MCF 10A (cell line): ENCODE results near the gene FOXF1. TPM values are rescaled to one million over a fixed set of nuclear protein-coding genes. Genes with fewer than 3 reads are reported as not detected.

Source experiments
- BruUV-seq: library from RNA; stranded (reverse); fragments of 400-500 nt; replicated peaks from 2 replicates; lab custom pipeline; 2021; lab: Mats Ljungman, UMichigan
- CTCF ChIA-PET: fragments of 300-600 bp; sonication (Branson Sonifier 250); formaldehyde crosslinking; extraction: SDS; loops from one replicate; lab custom pipeline; 2021; ENCODE audit warnings: antibody characterized with exemption, inconsistent platforms; lab: Yijun Ruan, JAX
- POLR2A ChIA-PET: fragments of 300-600, 350-650 bp; sonication (Branson Sonifier 250); formaldehyde crosslinking; extraction: SDS; loops from one replicate; lab custom pipeline; 2020; ENCODE audit warnings: antibody characterized with exemption, inconsistent platforms; lab: Yijun Ruan, JAX
- DNase-seq: peaks from one replicate; pipeline ENCODE4 v3.0.0-alpha.2; 2018; ENCODE audit not compliant: unreplicated experiment
- H3K27ac Mint-ChIP-seq: one replicate; pipeline ENCODE4 v1.8.0; 2022; ENCODE audit warnings: mild to moderate bottlenecking, low read depth, mixed read lengths; ENCODE audit not compliant: unreplicated experiment
- H3K27me3 Mint-ChIP-seq: one replicate; pipeline ENCODE4 v1.8.0; 2022; ENCODE audit warnings: mixed read lengths; ENCODE audit not compliant: insufficient read depth, unreplicated experiment
- H3K36me3 Mint-ChIP-seq: one replicate; pipeline ENCODE4 v1.8.0; 2022; ENCODE audit warnings: mild to moderate bottlenecking, moderate library complexity, mixed read lengths; ENCODE audit not compliant: insufficient read depth, unreplicated experiment
- H3K4me1 Mint-ChIP-seq: one replicate; pipeline ENCODE4 v1.8.0; 2022; ENCODE audit warnings: mixed read lengths; ENCODE audit not compliant: insufficient read depth, unreplicated experiment
- H3K4me3 Mint-ChIP-seq: one replicate; pipeline ENCODE4 v1.8.0; 2022; ENCODE audit warnings: mild to moderate bottlenecking, moderate library complexity, mixed read lengths; ENCODE audit not compliant: unreplicated experiment
- H3K9me3 Mint-ChIP-seq: one replicate; pipeline ENCODE4 v1.8.0; 2022; ENCODE audit warnings: mixed read lengths; ENCODE audit not compliant: unreplicated experiment
- intact Hi-C: fragments of 100-400 bp; cut with micrococcal nuclease; formaldehyde crosslinking; loops from 2 replicates; pipeline ENCODE4 v1.14.1; 2022
- total RNA-seq: library from RNA; stranded (reverse); gene quantifications from 2 replicates; pipeline ENCODE4 v1.2.3, GENCODE V29; 2022
- TF ChIP-seq, protein P1 (sequence below): fragments of 200-600 bp; IDR thresholded peaks from one replicate; pipeline ENCODE4 v1.8.0; 2022; ENCODE audit warnings: antibody characterized with exemption, mild to moderate bottlenecking; ENCODE audit not compliant: unreplicated experiment

FOXF1 gene
- total RNA-seq, 1 experiment from 2014 or later, result not detected

DNA sequence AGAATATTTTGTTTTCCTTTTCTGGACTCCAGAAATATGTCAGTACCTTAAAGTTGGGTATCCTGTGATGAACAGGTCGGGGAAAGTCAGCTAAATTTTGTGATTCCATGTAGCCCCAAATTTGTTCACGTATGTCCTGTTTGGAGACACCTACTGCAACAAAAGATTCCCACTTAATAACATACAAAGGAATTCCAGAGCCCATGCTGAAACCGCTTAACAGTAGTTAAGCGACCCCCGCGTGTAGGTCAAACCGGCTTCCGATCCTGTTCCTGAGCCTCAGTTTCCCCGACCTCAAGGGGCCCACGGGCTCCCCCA is 44.2 kb downstream of the FOXF1 start:
- Mint-ChIP-seq H3K4me3 (peak overlapping the region; percentile 95), H3K27ac (peak overlapping the region; percentile 99), H3K36me3 (peaks cover 12% of the 10 kb centered on the region), H3K9me3 (no peaks in the 10 kb centered on the region), H3K4me1 (no peaks in the 10 kb centered on the region), H3K27me3 (no peaks in the 10 kb centered on the region)
- BruUV-seq, result no TSS peak
- intact Hi-C loops, result no loop called here
- no peak for DNase-seq
- CTCF ChIA-PET, result interaction anchor here (0.8 kb wide), 1 partner anchor 508 kb away, joined by 4 read pairs; no protein-coding TSS in a partner anchor
- POLR2A ChIA-PET, result interaction anchor here (0.7 to 1.8 kb wide), 4 partner anchors 12 to 821 kb away, joined by 3 to 8 read pairs (median 4); no protein-coding TSS in a partner anchor
- TF ChIP-seq, protein P1, sequence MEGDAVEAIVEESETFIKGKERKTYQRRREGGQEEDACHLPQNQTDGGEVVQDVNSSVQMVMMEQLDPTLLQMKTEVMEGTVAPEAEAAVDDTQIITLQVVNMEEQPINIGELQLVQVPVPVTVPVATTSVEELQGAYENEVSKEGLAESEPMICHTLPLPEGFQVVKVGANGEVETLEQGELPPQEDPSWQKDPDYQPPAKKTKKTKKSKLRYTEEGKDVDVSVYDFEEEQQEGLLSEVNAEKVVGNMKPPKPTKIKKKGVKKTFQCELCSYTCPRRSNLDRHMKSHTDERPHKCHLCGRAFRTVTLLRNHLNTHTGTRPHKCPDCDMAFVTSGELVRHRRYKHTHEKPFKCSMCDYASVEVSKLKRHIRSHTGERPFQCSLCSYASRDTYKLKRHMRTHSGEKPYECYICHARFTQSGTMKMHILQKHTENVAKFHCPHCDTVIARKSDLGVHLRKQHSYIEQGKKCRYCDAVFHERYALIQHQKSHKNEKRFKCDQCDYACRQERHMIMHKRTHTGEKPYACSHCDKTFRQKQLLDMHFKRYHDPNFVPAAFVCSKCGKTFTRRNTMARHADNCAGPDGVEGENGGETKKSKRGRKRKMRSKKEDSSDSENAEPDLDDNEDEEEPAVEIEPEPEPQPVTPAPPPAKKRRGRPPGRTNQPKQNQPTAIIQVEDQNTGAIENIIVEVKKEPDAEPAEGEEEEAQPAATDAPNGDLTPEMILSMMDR, result no peak

DNA sequence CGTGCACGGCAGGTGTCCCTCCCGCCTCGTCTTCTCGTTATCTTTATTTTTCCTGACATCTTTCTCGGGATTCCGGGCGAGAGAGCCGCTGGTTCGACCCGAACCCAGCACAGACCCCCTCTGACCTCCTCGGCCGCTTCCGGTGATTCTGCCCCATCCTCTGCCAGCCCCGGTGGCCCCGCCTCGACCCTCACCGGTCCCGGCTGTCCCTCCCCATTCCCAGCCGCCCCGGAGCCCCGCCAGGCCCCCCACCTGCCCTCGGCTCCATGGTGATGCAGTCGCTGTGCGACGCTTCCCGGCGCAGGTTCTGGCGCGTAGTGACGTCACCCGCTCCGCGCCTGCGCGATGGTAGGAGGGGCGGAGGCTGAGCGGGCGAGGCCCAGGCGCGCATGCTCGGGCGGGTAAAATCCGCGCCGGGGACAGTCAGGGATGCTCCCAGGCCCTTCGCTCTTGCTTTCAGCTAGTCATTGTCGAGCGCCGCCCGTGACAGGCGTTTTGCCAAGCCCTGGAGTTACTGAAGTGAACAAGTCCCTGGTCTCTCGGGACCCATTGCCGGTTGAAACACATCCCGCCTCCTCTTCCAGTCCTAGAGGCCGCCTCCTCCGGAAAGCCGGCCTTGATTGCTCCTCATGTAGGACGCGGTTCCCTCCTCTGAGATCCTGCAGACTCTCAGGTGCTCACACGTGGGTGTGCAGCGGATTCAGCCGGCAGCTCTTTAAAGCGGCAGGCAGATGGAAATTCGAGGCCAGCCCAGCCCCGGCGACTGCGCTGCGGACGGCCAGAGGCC is 44.8 kb downstream of the FOXF1 start, which contains the start of gene MTHFSD:
Gene MTHFSD (minus strand): TSS at position 319 of the 787 bp plus-strand sequence. CDS start 51 bp downstream, at position 268.
- POLR2A ChIA-PET, result interaction anchor here (1.6 to 1.8 kb wide), 3 partner anchors 14 to 821 kb away, joined by 4 to 8 read pairs (median 4); no protein-coding TSS in a partner anchor
- intact Hi-C loops, result no loop called here
- Mint-ChIP-seq H3K9me3 (no peaks in the 10 kb centered on the region), H3K27me3 (no peaks in the 10 kb centered on the region), H3K4me3 (peak within 1 kb of the TSS; percentile 95), H3K27ac (peak within 1 kb of the TSS; percentile 99), H3K4me1 (no peaks in the 10 kb centered on the region), H3K36me3 (peaks cover 12% of the 10 kb centered on the region)
- TSS peak; percentile 93 for BruUV-seq
- CTCF ChIA-PET, result interaction anchor here (0.8 kb wide), 1 partner anchor 507 kb away, joined by 4 read pairs; no protein-coding TSS in a partner anchor
- TF ChIP-seq, protein P1, result no peak
- DNase-seq, result peak; percentile 87

DNA sequence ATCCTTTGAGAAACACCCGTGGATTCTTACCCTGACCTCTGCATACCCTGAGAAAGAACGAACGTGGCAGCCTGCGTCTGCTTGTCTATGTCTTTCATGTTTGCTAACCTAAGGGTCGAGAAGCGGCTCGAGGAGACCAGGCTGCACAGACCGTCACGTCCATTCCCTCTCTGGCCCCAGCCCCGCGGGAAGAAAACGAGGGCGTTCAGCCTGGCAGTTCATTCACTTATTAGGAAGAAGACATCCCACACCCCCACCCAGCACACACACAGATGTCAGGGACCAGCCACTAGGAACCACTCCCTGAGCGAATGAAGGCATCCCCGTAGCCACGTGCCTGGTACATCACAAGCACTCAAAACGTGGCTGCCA is 45.4 kb downstream of the FOXF1 start:
- CTCF ChIA-PET, result no interaction called here
- intact Hi-C loops, result no loop called here
- H3K9me3 Mint-ChIP-seq, result no peaks in the 10 kb centered on the region

DNA sequence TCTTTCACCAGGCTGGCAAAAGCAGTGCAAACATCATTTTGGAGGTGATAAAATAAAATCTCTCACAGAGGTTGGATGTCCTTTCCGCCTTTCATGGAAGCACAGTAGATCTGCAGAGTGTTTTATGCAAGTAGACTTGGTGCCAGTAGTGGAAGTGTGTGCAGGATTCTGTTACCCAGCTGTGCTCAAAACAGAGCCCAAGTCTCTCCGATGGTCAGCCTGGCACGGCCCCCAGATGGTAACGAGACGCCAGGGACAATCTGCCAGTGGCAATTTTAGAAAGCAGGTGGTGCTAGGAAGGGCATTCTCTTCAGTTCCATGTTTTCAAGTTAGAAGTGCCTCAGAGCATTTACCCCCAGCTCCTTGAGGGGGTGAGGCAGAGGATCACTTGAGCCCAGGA is 46.2 kb downstream of the FOXF1 start:
- intact Hi-C loops, result no loop called here
- ChIA-PET POLR2A (interaction anchor here (0.6 kb wide), 1 partner anchor 703 kb away, joined by 3 read pairs; no protein-coding TSS in a partner anchor), CTCF (interaction anchor here (0.6 to 1.4 kb wide), 3 partner anchors 505 to 804 kb away, joined by 3 to 5 read pairs (median 3); no protein-coding TSS in a partner anchor)
- no peaks in the 10 kb centered on the region for H3K9me3 Mint-ChIP-seq
- H3K4me3 Mint-ChIP-seq, result no peak overlapping the region
- BruUV-seq, result no TSS peak
- DNase-seq, result no peak
- H3K4me1 Mint-ChIP-seq, result no peaks in the 10 kb centered on the region
- no peaks in the 10 kb centered on the region for H3K27me3 Mint-ChIP-seq
- TF ChIP-seq, protein P1, result no peak
- peaks cover 12% of the 10 kb centered on the region for H3K36me3 Mint-ChIP-seq
- no peak overlapping the region for H3K27ac Mint-ChIP-seq

More for the DNA sequence above, 45.4 kb downstream of the FOXF1 start:
- TF ChIP-seq, protein P1, result no peak
- BruUV-seq, result no TSS peak
- H3K27ac Mint-ChIP-seq, result peak overlapping the region; percentile 99
- peak overlapping the region; percentile 95 for H3K4me3 Mint-ChIP-seq
- H3K27me3 Mint-ChIP-seq, result no peaks in the 10 kb centered on the region
- H3K36me3 Mint-ChIP-seq, result peaks cover 12% of the 10 kb centered on the region
- POLR2A ChIA-PET, result interaction anchor here (1.7 to 1.8 kb wide), 2 partner anchors 13 to 507 kb away, joined by 4 to 8 read pairs; no protein-coding TSS in a partner anchor
- no peaks in the 10 kb centered on the region for H3K4me1 Mint-ChIP-seq
- no peak for DNase-seq
